Measurements from ENCODE around the gene DMD.

- TF ChIP-seq, protein P1, sequence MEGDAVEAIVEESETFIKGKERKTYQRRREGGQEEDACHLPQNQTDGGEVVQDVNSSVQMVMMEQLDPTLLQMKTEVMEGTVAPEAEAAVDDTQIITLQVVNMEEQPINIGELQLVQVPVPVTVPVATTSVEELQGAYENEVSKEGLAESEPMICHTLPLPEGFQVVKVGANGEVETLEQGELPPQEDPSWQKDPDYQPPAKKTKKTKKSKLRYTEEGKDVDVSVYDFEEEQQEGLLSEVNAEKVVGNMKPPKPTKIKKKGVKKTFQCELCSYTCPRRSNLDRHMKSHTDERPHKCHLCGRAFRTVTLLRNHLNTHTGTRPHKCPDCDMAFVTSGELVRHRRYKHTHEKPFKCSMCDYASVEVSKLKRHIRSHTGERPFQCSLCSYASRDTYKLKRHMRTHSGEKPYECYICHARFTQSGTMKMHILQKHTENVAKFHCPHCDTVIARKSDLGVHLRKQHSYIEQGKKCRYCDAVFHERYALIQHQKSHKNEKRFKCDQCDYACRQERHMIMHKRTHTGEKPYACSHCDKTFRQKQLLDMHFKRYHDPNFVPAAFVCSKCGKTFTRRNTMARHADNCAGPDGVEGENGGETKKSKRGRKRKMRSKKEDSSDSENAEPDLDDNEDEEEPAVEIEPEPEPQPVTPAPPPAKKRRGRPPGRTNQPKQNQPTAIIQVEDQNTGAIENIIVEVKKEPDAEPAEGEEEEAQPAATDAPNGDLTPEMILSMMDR (conservative IDR thresholded peaks at IDR 0.05), result no peak
- no peak for TF ChIP-seq ZFX (IDR thresholded peaks at IDR 0.05)
These were observed 1843.5 kb downstream of the DMD start for GRCh38 chrX:31367816-31368215.

All from C4-2B (cell line).